ENCODE measurements around the gene RAD51B.
A peak's percentile ranks its signal among the peaks of the same experiment; 100 is the strongest.

The RAD51B gene

DNA sequence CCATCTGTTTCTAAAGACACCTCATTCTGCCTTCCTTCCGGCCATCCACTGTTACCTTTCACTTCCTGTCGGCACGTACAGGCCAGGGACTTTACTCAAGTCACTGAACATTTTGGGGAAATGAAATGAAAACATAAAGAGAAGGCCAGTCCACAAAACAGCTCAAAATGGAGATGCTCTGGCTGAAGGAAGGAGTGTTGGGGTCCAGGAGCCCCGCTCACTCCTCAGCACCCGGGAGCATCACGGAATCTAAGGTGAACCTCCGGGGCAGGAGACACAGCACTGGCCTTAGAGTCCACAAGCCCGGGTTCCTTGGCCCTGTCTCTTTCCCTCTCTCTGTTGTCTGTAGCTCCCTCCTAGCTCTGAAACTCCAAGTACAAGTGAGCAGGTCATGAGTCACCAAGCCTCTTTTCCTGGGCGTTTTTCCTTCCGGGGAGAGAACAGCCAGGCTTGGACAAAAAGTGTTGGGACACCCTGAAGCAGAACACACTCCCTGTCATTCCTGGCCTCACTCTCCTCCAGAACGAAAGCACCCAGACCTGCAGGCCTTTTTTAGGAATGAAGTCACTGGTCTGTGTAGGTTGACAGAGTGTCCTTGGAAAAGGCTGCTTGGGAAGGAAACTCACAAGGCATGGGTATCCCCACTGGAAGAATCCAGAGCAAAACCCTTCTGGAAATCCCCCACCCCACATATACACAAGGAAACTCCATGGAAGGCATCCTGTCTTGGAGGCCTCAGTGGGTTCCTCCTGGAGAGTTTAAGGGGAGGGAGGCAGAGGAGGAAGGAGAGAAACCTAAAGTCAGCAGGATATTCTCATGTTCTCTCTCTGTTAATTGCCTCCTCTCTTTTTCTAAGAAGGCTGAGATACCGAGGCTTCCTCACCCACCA is 728.0 kb downstream of the RAD51B start:
- H3K4me3 Mint-ChIP-seq = no peak overlapping the region
- H3K9me3 Mint-ChIP-seq = no peaks in the 10 kb centered on the region
- H3K27me3 Mint-ChIP-seq = no peaks in the 10 kb centered on the region
- H3K36me3 Mint-ChIP-seq (ENCODE audit: insufficient read depth) = no peaks in the 10 kb centered on the region
- DNase-seq = no peak
- H3K4me1 Mint-ChIP-seq (ENCODE audit: low read depth in 2 of 2) = no peaks in the 10 kb centered on the region
- ATAC-seq (replicated peaks) = no peak
- H3K27ac Mint-ChIP-seq = peak overlapping the region in 1 of 2 donors; percentile 71

DNA sequence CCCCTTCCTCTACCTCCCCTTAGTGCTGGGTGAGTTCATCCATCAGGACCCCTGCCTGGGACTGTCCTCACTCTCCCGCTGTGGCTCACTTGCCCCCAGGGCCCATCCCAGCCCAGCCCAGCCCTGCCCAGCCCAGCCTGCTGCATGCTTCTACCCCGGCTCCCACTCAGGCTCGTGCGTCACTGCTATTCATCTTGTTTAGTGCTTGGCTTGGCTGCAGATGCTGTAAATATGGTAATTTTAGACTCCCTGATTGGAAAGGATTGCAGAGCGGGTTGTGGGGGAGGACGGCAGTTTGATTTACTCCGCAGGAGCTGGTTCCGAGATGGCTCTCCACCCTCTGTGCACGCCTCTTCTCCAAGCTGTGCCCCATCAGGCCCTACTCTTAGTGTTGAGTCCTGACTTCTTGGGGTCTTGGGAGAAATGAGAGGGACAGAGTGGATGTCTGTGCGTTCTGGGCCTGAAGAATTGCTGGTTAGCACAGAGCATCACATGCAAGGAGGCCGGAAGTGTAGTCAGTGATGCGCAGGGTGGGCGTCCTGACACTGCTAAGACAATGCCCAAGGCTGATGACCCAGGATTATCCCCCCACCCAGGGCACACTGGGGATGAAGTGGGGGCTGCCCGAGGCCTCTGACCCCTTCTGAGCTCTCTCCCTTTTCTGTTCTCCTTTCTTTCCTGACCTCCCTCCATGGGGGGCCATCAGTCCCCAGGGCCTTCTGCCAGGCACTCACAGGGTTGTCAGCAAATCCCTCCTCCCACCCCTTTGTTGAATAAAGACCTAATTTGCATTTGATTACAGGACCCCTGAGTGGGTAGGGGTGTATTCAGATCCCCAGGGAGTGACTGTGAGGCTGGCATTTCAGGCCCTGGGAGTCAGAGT is 728.9 kb downstream of the RAD51B start:
- Mint-ChIP-seq H3K4me3 (no peak overlapping the region), H3K9me3 (no peaks in the 10 kb centered on the region), H3K36me3 (ENCODE audit: insufficient read depth) (no peaks in the 10 kb centered on the region), H3K27ac (no peak overlapping the region), H3K4me1 (ENCODE audit: low read depth in 2 of 2) (peaks cover 0 to 6% of the 10 kb centered on the region in 2 donors), H3K27me3 (no peaks in the 10 kb centered on the region)
- ATAC-seq (replicated peaks) = no peak
- no peak for DNase-seq

DNA sequence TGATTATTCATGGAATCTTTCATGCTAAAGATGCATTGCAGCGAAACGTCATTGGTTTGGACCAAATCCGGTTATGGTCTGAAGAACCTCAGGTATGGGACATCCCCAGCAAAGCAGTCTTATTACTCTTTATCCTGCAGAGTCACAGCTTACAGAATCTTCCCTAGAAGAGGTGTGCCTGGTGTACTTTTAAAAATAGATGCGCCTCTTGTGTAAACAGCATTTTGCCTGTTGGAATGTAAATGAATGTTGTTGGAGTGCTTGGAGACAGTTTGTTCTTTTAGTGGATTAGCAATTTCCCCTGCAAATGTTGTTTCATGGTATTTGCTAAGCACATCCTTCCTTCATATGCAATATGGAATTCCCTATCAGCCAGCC is 730.7 kb downstream of the RAD51B start:
- H3K27me3 Mint-ChIP-seq = no peaks in the 10 kb centered on the region
- no peaks in the 10 kb centered on the region for H3K9me3 Mint-ChIP-seq
- no peak overlapping the region for H3K4me3 Mint-ChIP-seq
- DNase-seq (no peak), ATAC-seq (replicated peaks) (no peak)
- no peaks in the 10 kb centered on the region for H3K36me3 Mint-ChIP-seq (ENCODE audit: insufficient read depth)
- peaks cover 3 to 7% of the 10 kb centered on the region in 2 donors for H3K4me1 Mint-ChIP-seq (ENCODE audit: low read depth in 2 of 2)
- H3K27ac Mint-ChIP-seq = no peak overlapping the region

DNA sequence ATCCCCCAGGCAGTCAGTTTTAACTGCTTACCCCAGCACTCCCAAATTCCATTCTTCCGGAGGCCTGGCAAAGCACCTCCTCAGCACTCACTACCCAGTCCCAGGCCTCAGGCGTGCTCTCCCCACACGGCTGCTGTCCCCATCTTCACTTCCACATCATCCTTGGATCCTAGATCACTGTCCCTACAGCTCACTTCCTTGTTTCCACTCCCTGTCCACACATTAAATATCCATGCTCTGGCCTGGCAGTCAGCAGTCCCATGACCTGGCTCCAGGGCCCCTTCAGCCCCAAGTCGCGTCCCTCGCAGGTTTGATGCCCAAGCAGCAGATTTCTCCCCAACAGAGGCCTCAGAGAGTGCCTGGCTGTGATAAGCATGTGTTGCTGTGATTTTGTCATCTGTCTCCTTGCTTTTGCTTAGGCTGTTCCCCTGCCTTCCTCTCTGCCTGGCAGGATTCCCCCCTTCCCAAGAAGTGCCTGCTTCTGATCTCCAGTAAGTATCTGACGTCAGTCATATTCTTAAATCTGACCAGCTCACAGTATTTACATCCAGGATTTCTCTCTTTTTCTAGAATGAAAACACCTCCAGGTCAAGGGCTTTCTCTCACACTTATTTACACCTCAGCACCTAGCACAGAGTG is 731.6 kb downstream of the RAD51B start:
- no peak overlapping the region for H3K4me3 Mint-ChIP-seq
- DNase-seq = no peak
- H3K4me1 Mint-ChIP-seq (ENCODE audit: low read depth in 2 of 2) = peaks cover 3 to 7% of the 10 kb centered on the region in 2 donors

DNA sequence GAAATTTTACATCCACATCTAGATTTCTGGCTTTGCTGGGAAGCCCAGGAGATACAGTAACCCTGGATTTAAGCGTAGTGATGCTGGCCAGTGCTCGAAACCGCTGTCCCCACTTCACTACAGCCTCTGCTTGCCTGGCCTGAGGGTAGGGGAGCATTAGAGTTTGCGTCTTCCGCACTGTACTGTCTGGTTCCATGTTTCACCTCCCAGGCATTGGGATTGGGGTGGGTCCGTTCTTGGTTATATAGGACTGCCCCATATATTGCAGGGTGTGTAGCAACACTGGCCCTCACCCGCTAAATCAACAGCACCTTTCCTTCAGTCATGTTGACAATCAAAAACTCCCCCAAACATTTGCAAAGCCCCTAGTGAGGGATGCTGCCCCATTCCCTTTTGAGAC is 732.5 kb downstream of the RAD51B start:
- H3K27ac Mint-ChIP-seq = no peak overlapping the region
- peaks cover 5 to 8% of the 10 kb centered on the region in 2 donors for H3K4me1 Mint-ChIP-seq (ENCODE audit: low read depth in 2 of 2)
- no peaks in the 10 kb centered on the region for H3K9me3 Mint-ChIP-seq
- no peaks in the 10 kb centered on the region for H3K27me3 Mint-ChIP-seq
- H3K4me3 Mint-ChIP-seq = no peak overlapping the region
- no peaks in the 10 kb centered on the region for H3K36me3 Mint-ChIP-seq (ENCODE audit: insufficient read depth)
- DNase-seq (no peak), ATAC-seq (replicated peaks) (no peak)

More for the DNA sequence above, 731.6 kb downstream of the RAD51B start:
- Mint-ChIP-seq H3K27ac (no peak overlapping the region), H3K36me3 (ENCODE audit: insufficient read depth) (no peaks in the 10 kb centered on the region), H3K9me3 (no peaks in the 10 kb centered on the region), H3K27me3 (no peaks in the 10 kb centered on the region)
- no peak for ATAC-seq (replicated peaks)

DNA sequence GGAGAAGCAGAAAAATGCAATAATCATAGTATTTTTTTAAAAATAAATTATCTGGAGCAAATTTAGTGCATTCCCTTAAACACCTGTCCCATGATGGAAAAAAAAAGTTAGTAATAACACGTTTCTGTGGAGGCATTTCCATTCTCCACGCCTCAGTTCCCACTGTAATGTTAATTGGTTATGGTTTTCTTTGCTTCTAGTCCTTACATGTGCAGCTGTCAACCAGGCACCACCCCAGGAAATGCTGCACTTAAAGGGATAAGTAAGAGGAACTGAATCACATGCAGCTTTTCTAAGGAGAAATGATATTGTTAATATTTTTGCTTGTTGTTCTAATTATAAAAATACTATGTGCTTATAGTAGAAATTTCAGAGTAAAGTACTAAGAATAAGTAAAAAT is 733.0 kb downstream of the RAD51B start:
- Mint-ChIP-seq H3K4me3 (no peak overlapping the region), H3K9me3 (no peaks in the 10 kb centered on the region), H3K4me1 (ENCODE audit: low read depth in 2 of 2) (peaks cover 5 to 11% of the 10 kb centered on the region in 2 donors), H3K36me3 (ENCODE audit: insufficient read depth) (no peaks in the 10 kb centered on the region), H3K27ac (no peak overlapping the region), H3K27me3 (no peaks in the 10 kb centered on the region)
- ATAC-seq (replicated peaks) = no peak
- DNase-seq = no peak

DNA sequence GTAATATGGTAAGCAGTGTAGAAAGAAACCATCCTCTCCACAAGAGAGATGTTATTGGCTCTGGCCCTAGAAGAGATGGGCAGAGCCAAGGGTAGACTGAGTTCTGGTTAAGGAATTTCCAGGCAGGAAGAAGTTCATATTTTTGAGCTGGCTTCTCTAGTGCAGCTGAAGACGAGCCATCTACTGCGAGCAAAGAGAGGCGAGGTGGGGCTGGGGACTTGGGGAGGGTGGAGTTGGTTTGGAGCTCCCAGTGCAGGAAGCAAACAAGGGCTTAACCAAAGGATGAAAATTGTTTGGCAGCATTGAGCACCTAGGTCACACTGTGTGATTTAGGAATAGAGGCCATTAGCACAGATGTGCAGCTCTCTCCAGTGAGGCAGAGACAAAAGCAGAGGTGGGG is 733.7 kb downstream of the RAD51B start:
- no peaks in the 10 kb centered on the region for H3K27me3 Mint-ChIP-seq
- ATAC-seq (replicated peaks) (no peak), DNase-seq (no peak)
- no peak overlapping the region for H3K27ac Mint-ChIP-seq
- peaks cover 5 to 11% of the 10 kb centered on the region in 2 donors for H3K4me1 Mint-ChIP-seq (ENCODE audit: low read depth in 2 of 2)
- no peaks in the 10 kb centered on the region for H3K36me3 Mint-ChIP-seq (ENCODE audit: insufficient read depth)
- no peaks in the 10 kb centered on the region for H3K9me3 Mint-ChIP-seq
- H3K4me3 Mint-ChIP-seq = no peak overlapping the region

DNA sequence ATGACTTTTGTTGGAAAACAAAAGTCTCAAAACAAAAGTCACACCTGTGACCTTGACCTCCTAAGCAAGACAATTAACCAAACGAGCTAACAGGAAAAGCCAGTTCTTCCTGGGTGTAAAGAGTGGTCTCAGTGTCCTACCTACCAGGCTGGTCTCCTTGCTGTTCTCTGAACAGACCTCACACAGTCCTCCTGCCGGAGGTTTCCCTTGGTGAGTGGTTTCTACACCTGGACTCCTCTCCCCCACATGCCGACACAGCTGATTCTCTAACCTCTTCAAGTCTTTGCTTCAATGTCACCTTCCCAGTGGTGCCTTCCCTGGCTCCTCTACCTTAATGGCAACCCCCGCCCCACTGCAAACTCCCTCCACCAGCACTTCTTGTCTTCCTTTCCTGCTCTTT is 734.7 kb downstream of the RAD51B start:
- ATAC-seq (replicated peaks) = no peak
- H3K9me3 Mint-ChIP-seq = no peaks in the 10 kb centered on the region
- H3K27ac Mint-ChIP-seq = peak overlapping the region in 1 of 2 donors; percentile 15
- H3K36me3 Mint-ChIP-seq (ENCODE audit: insufficient read depth) = no peaks in the 10 kb centered on the region
- peaks cover 5 to 11% of the 10 kb centered on the region in 2 donors for H3K4me1 Mint-ChIP-seq (ENCODE audit: low read depth in 2 of 2)
- DNase-seq = no peak
- no peak overlapping the region for H3K4me3 Mint-ChIP-seq
- H3K27me3 Mint-ChIP-seq = no peaks in the 10 kb centered on the region

DNA sequence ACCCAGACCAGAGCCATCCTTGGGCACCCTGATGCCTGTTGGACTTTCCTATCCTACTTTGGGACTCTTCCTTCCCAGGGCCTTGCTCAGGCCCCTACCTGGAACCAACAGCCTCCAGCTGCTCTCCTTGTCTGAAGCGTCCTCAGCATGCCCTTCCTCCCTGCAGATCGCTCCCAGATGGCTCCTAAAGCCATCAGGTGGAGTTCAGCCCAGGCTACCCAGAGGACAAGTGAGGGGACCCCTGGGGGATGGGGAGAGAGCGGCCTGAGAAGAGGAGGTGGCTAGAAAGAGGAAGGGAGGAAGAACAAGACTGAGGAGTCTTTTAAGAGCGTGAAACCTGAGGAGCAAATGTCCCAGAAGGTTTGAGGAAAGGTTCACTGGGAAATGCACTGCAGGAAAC is 736.7 kb downstream of the RAD51B start:
- Mint-ChIP-seq H3K27ac (no peak overlapping the region), H3K9me3 (no peaks in the 10 kb centered on the region), H3K27me3 (no peaks in the 10 kb centered on the region), H3K36me3 (ENCODE audit: insufficient read depth) (no peaks in the 10 kb centered on the region), H3K4me1 (ENCODE audit: low read depth in 2 of 2) (peaks cover 5 to 11% of the 10 kb centered on the region in 2 donors), H3K4me3 (no peak overlapping the region)
- DNase-seq (no peak), ATAC-seq (replicated peaks) (no peak)

DNA sequence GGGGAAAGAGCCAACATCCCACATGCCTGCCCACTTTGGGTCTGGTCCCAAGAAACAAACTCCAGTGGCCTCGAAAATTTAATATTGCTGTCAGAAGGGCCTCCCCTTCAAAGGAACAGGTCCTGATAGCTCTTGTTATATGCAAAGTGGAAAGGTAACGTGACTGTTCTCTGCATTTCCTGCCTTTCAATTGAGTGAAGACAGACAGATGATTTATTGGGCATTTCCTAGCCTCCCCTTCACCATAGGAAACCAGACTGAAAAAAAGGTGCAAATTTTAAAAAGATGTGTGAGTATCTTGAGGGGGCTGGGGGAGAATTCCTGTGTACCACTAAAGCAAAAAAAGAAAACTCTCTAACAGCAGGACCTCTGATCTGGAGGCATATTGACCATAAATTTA is 738.1 kb downstream of the RAD51B start:
- no peaks in the 10 kb centered on the region for H3K27me3 Mint-ChIP-seq
- H3K9me3 Mint-ChIP-seq = no peaks in the 10 kb centered on the region
- H3K4me1 Mint-ChIP-seq (ENCODE audit: low read depth in 2 of 2) = peaks cover 5 to 11% of the 10 kb centered on the region in 2 donors
- H3K4me3 Mint-ChIP-seq = no peak overlapping the region
- H3K27ac Mint-ChIP-seq = no peak overlapping the region
- H3K36me3 Mint-ChIP-seq (ENCODE audit: insufficient read depth) = no peaks in the 10 kb centered on the region
- ATAC-seq (replicated peaks) (no peak), DNase-seq (no peak)

DNA sequence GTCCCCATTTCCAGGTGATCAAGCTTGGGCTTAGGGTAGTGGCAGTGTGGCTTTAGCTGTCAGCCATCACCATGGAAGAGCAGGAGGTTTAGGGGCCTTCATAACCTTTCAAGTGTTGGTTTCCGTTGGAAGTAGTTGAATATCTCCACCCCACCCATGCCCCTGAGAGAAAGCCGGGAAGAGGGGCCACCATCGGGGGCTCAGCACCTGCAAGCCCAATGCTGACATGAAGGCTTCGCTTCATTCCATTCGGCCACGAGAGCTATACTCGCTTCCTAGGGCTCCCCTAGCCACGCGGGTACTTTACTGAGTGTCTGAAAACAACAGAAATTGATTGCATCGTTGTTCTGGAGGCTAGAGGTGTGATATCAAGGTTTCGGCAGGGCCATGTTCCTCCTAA is 738.5 kb downstream of the RAD51B start:
- H3K27me3 Mint-ChIP-seq = no peaks in the 10 kb centered on the region
- no peaks in the 10 kb centered on the region for H3K9me3 Mint-ChIP-seq
- H3K36me3 Mint-ChIP-seq (ENCODE audit: insufficient read depth) = no peaks in the 10 kb centered on the region
- H3K4me3 Mint-ChIP-seq = no peak overlapping the region
- ATAC-seq (replicated peaks) (no peak), DNase-seq (no peak)
- H3K4me1 Mint-ChIP-seq (ENCODE audit: low read depth in 2 of 2) = peaks cover 6 to 8% of the 10 kb centered on the region in 2 donors
- H3K27ac Mint-ChIP-seq = no peak overlapping the region

DNA sequence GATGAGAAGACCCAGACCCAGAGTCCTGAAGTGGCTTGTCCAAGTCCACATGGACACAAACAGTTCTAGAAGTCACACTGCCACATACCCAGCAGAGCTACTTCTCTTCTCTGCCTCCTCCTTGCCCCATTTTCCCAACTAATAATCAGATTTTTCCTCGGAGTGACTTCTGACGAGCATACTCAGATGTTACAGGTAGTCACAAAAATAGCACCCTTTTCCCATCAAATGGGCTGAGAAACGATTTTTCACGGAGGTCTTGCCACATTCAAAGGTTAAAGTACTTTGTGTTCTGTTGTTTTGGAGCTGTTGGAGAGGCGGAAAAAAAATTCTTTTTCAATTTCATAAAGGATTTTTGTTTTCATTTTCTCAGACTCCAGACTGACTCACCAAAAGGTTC is 740.4 kb downstream of the RAD51B start:
- no peak overlapping the region for H3K4me3 Mint-ChIP-seq
- no peaks in the 10 kb centered on the region for H3K9me3 Mint-ChIP-seq
- DNase-seq = no peak
- no peaks in the 10 kb centered on the region for H3K27me3 Mint-ChIP-seq
- no peaks in the 10 kb centered on the region for H3K36me3 Mint-ChIP-seq (ENCODE audit: insufficient read depth)
- H3K4me1 Mint-ChIP-seq (ENCODE audit: low read depth in 2 of 2) = peaks cover 7 to 9% of the 10 kb centered on the region in 2 donors
- no peak for ATAC-seq (replicated peaks)
- no peak overlapping the region for H3K27ac Mint-ChIP-seq

DNA sequence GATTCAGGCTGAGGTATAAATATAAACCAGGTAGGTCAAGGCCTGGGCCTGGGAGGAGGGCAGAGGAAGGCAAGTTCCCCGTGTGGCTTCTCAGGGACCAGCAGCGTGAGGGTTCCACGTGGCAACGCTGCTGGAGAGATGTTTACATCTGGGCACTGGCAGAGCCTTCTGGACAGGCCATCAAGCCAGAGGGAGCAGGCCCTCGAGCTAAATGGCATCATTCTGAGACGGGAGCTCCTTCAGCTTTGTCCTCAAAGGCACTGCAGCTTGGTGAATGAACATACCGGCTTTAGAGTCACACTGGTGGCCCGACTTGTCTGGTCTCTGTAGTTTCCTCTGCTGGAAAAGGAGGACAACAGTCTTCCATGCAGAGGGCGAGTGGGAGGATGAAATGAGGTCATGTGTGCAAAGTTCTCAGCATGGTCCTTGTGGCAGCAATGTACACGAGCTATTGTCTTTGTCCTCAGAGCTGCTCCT is 742.0 kb downstream of the RAD51B start:
- Mint-ChIP-seq H3K9me3 (no peaks in the 10 kb centered on the region), H3K36me3 (ENCODE audit: insufficient read depth) (no peaks in the 10 kb centered on the region), H3K27ac (no peak overlapping the region), H3K4me3 (no peak overlapping the region), H3K27me3 (no peaks in the 10 kb centered on the region), H3K4me1 (ENCODE audit: low read depth in 2 of 2) (peaks cover 11 to 12% of the 10 kb centered on the region in 2 donors)
- DNase-seq = no peak
- no peak for ATAC-seq (replicated peaks)

Measured in effector memory CD8-positive, alpha-beta T cell (primary cell).